ENCODE results near the gene GPR89B. TPM values are rescaled to one million over a fixed set of nuclear protein-coding genes. Genes with fewer than 3 reads are reported as not detected.
"Not testable (repeated sequence)": the region's sequence is repeated elsewhere in the genome, so short reads cannot be mapped to it uniquely, and the experiment has no call there.

Gene GPR89B
- polyA plus RNA-seq (2013, experiment 1 of 2), result 12.9 TPM
- polyA plus RNA-seq (2013, experiment 2 of 2), result 14.5 TPM

GRCh38 chr1:147928236-147929132 is at the start of gene GPR89B:
GPR89B (plus strand) TSS chr1:147928420; CDS start chr1:147928537, 117 bp downstream.
- H3K9ac ChIP-seq (ENCODE audit: low read depth, low read length), result peak within 1 kb of the TSS; percentile 72
- peak within 1 kb of the TSS; percentile 71; the same call in 1 of the 2 replicates for H3K27ac ChIP-seq (ENCODE audit: low read depth, low read length)
- WGBS, result under 1% methylated on average over 44 of the region's 72 CpGs
- not testable (repeated sequence) for H3K9me3 ChIP-seq (ENCODE audit: insufficient read depth, low read depth, low read length); H3K27me3 ChIP-seq (ENCODE audit: insufficient read depth, low read length); H3K36me3 ChIP-seq (ENCODE audit: insufficient read depth, low read length); H3K4me1 ChIP-seq (ENCODE audit: insufficient read depth, low read length)
- H3K4me3 ChIP-seq (ENCODE audit: low read length), result peak within 1 kb of the TSS; percentile 81

GRCh38 chr1:147879911-147880310 is 48.3 kb upstream of the GPR89B start:
- Histone ChIP-seq H3K27ac (ENCODE audit: low read depth, low read length) (no peak overlapping the region), H3K9ac (ENCODE audit: low read depth, low read length) (no peak overlapping the region), H3K4me1 (ENCODE audit: insufficient read depth, low read length) (peaks cover 5% of the 10 kb centered on the region; the same call in 1 of the 2 replicates), H3K4me3 (ENCODE audit: low read length) (no peak overlapping the region), H3K27me3 (ENCODE audit: insufficient read depth, low read length) (no peaks in the 10 kb centered on the region), H3K9me3 (ENCODE audit: insufficient read depth, low read depth, low read length) (peaks cover 10% of the 10 kb centered on the region; the same call in 1 of the 2 replicates), H3K36me3 (ENCODE audit: insufficient read depth, low read length) (no peaks in the 10 kb centered on the region)

GRCh38 chr1:147882535-147882934 is 45.7 kb upstream of the GPR89B start:
- Histone ChIP-seq H3K27me3 (ENCODE audit: insufficient read depth, low read length) (no peaks in the 10 kb centered on the region), H3K4me1 (ENCODE audit: insufficient read depth, low read length) (peaks cover 4% of the 10 kb centered on the region; the same call in 1 of the 2 replicates), H3K4me3 (ENCODE audit: low read length) (no peak overlapping the region), H3K27ac (ENCODE audit: low read depth, low read length) (no peak overlapping the region), H3K9ac (ENCODE audit: low read depth, low read length) (no peak overlapping the region), H3K9me3 (ENCODE audit: insufficient read depth, low read depth, low read length) (peaks cover 10% of the 10 kb centered on the region; the same call in 1 of the 2 replicates), H3K36me3 (ENCODE audit: insufficient read depth, low read length) (no peaks in the 10 kb centered on the region)
- WGBS, result 96% methylated on average over 1 of the region's 2 CpGs

GRCh38 chr1:147890177-147890790 is 37.9 kb upstream of the GPR89B start:
- H3K4me3 ChIP-seq (ENCODE audit: low read length), result no peak overlapping the region
- no peaks in the 10 kb centered on the region for H3K36me3 ChIP-seq (ENCODE audit: insufficient read depth, low read length)
- peaks cover 7% of the 10 kb centered on the region; the same call in 1 of the 2 replicates for H3K4me1 ChIP-seq (ENCODE audit: insufficient read depth, low read length)
- H3K27ac ChIP-seq (ENCODE audit: low read depth, low read length), result no peak overlapping the region
- H3K9me3 ChIP-seq (ENCODE audit: insufficient read depth, low read depth, low read length), result no peaks in the 10 kb centered on the region
- WGBS, result 6% methylated on average over 12 of the region's 12 CpGs
- H3K27me3 ChIP-seq (ENCODE audit: insufficient read depth, low read length), result no peaks in the 10 kb centered on the region
- no peak overlapping the region for H3K9ac ChIP-seq (ENCODE audit: low read depth, low read length)

GRCh38 chr1:147891088-147891487 is 37.1 kb upstream of the GPR89B start:
- Histone ChIP-seq H3K4me1 (ENCODE audit: insufficient read depth, low read length) (peaks cover 7% of the 10 kb centered on the region; the same call in 1 of the 2 replicates), H3K27me3 (ENCODE audit: insufficient read depth, low read length) (no peaks in the 10 kb centered on the region), H3K27ac (ENCODE audit: low read depth, low read length) (no peak overlapping the region), H3K36me3 (ENCODE audit: insufficient read depth, low read length) (no peaks in the 10 kb centered on the region), H3K4me3 (ENCODE audit: low read length) (no peak overlapping the region), H3K9me3 (ENCODE audit: insufficient read depth, low read depth, low read length) (no peaks in the 10 kb centered on the region), H3K9ac (ENCODE audit: low read depth, low read length) (no peak overlapping the region)
- WGBS, result 85% methylated on average over 5 of the region's 5 CpGs

- Histone ChIP-seq H3K4me3 (ENCODE audit: low read length) (no peak overlapping the region), H3K36me3 (ENCODE audit: insufficient read depth, low read length) (no peaks in the 10 kb centered on the region), H3K9ac (ENCODE audit: low read depth, low read length) (no peak overlapping the region), H3K9me3 (ENCODE audit: insufficient read depth, low read depth, low read length) (no peaks in the 10 kb centered on the region), H3K4me1 (ENCODE audit: insufficient read depth, low read length) (peaks cover 7% of the 10 kb centered on the region; the same call in 1 of the 2 replicates), H3K27me3 (ENCODE audit: insufficient read depth, low read length) (no peaks in the 10 kb centered on the region), H3K27ac (ENCODE audit: low read depth, low read length) (no peak overlapping the region)
- WGBS, result 76% methylated on average over 5 of the region's 5 CpGs
Measured at GRCh38 chr1:147892216-147892615, 36.0 kb upstream of the GPR89B start.

GRCh38 chr1:147892731-147893214 is 35.4 kb upstream of the GPR89B start:
- 40% methylated on average over 1 of the region's 1 CpG for WGBS
- no peak overlapping the region for H3K9ac ChIP-seq (ENCODE audit: low read depth, low read length)
- H3K4me1 ChIP-seq (ENCODE audit: insufficient read depth, low read length), result peaks cover 7% of the 10 kb centered on the region; the same call in 1 of the 2 replicates
- no peaks in the 10 kb centered on the region for H3K36me3 ChIP-seq (ENCODE audit: insufficient read depth, low read length)
- H3K27me3 ChIP-seq (ENCODE audit: insufficient read depth, low read length), result no peaks in the 10 kb centered on the region
- H3K9me3 ChIP-seq (ENCODE audit: insufficient read depth, low read depth, low read length), result no peaks in the 10 kb centered on the region
- H3K4me3 ChIP-seq (ENCODE audit: low read length), result no peak overlapping the region
- no peak overlapping the region for H3K27ac ChIP-seq (ENCODE audit: low read depth, low read length)

GRCh38 chr1:147895123-147895522 is 33.1 kb upstream of the GPR89B start:
- H3K9ac ChIP-seq (ENCODE audit: low read depth, low read length), result no peak overlapping the region
- no peak overlapping the region for H3K4me3 ChIP-seq (ENCODE audit: low read length)
- H3K36me3 ChIP-seq (ENCODE audit: insufficient read depth, low read length), result no peaks in the 10 kb centered on the region
- H3K27me3 ChIP-seq (ENCODE audit: insufficient read depth, low read length), result no peaks in the 10 kb centered on the region
- no peak overlapping the region for H3K27ac ChIP-seq (ENCODE audit: low read depth, low read length)
- 100% methylated on average over 1 of the region's 4 CpGs for WGBS
- H3K4me1 ChIP-seq (ENCODE audit: insufficient read depth, low read length), result no peaks in the 10 kb centered on the region
- no peaks in the 10 kb centered on the region for H3K9me3 ChIP-seq (ENCODE audit: insufficient read depth, low read depth, low read length)

GRCh38 chr1:147897029-147897752 is 31.0 kb upstream of the GPR89B start:
- Histone ChIP-seq H3K9me3 (ENCODE audit: insufficient read depth, low read depth, low read length) (no peaks in the 10 kb centered on the region), H3K4me3 (ENCODE audit: low read length) (no peak overlapping the region), H3K9ac (ENCODE audit: low read depth, low read length) (no peak overlapping the region), H3K36me3 (ENCODE audit: insufficient read depth, low read length) (no peaks in the 10 kb centered on the region), H3K27ac (ENCODE audit: low read depth, low read length) (no peak overlapping the region), H3K27me3 (ENCODE audit: insufficient read depth, low read length) (no peaks in the 10 kb centered on the region), H3K4me1 (ENCODE audit: insufficient read depth, low read length) (no peaks in the 10 kb centered on the region)
- WGBS, result 90% methylated on average over 8 of the region's 8 CpGs

GRCh38 chr1:147897789-147898188 is 30.4 kb upstream of the GPR89B start:
- H3K9me3 ChIP-seq (ENCODE audit: insufficient read depth, low read depth, low read length), result no peaks in the 10 kb centered on the region
- WGBS, result 94% methylated on average over 4 of the region's 4 CpGs
- no peaks in the 10 kb centered on the region for H3K36me3 ChIP-seq (ENCODE audit: insufficient read depth, low read length)
- H3K27ac ChIP-seq (ENCODE audit: low read depth, low read length), result no peak overlapping the region
- H3K4me1 ChIP-seq (ENCODE audit: insufficient read depth, low read length), result no peaks in the 10 kb centered on the region
- H3K27me3 ChIP-seq (ENCODE audit: insufficient read depth, low read length), result no peaks in the 10 kb centered on the region
- no peak overlapping the region for H3K9ac ChIP-seq (ENCODE audit: low read depth, low read length)
- no peak overlapping the region for H3K4me3 ChIP-seq (ENCODE audit: low read length)

Data from HUES64 (cell line).